ES-I3 (cell line): Measurements from ENCODE around the gene GOLGA6A.

ENCODE experiments used
- H3K36me3 ChIP-seq: 2 replicates; pipeline ENCODE4 v1.6.1; 2013; ENCODE audit warnings: mild to moderate bottlenecking, low read length, control low read depth, moderate library complexity; ENCODE audit not compliant: insufficient read depth
- H3K4me1 ChIP-seq: 2 replicates; pipeline ENCODE4 v1.6.1; 2013; ENCODE audit warnings: mild to moderate bottlenecking, control low read depth, low read length; ENCODE audit not compliant: insufficient read depth
- H3K9ac ChIP-seq: 2 replicates; pipeline ENCODE4 v1.6.1; 2013; ENCODE audit warnings: low read depth, mild to moderate bottlenecking, low read length, moderate library complexity
- H3K9me3 ChIP-seq: 2 replicates; pipeline ENCODE4 v1.6.1; 2013; ENCODE audit warnings: mild to moderate bottlenecking, low read length, moderate library complexity; ENCODE audit not compliant: control insufficient read depth, insufficient read depth

The GOLGA6A gene

GRCh38 chr15:74040109-74040850 is 42.1 kb downstream of the GOLGA6A start:
- Histone ChIP-seq H3K36me3 (no peaks in the 10 kb centered on the region), H3K9ac (no peak overlapping the region), H3K4me1 (peaks cover 34% of the 10 kb centered on the region), H3K9me3 (no peaks in the 10 kb centered on the region)

- Histone ChIP-seq H3K9ac (no peak overlapping the region), H3K4me1 (peaks cover 34% of the 10 kb centered on the region), H3K36me3 (no peaks in the 10 kb centered on the region), H3K9me3 (no peaks in the 10 kb centered on the region)
Observed at GRCh38 chr15:74039656-74040010, 42.7 kb downstream of the GOLGA6A start.

- Histone ChIP-seq H3K36me3 (no peaks in the 10 kb centered on the region), H3K4me1 (peaks cover 34% of the 10 kb centered on the region), H3K9ac (no peak overlapping the region), H3K9me3 (no peaks in the 10 kb centered on the region)
Observed at GRCh38 chr15:74038707-74039655, 43.4 kb downstream of the GOLGA6A start.

GRCh38 chr15:74037171-74038117 is 44.9 kb downstream of the GOLGA6A start:
- Histone ChIP-seq H3K9me3 (no peaks in the 10 kb centered on the region), H3K9ac (no peak overlapping the region), H3K4me1 (peaks cover 34% of the 10 kb centered on the region), H3K36me3 (no peaks in the 10 kb centered on the region)

GRCh38 chr15:74036271-74037170 is 45.8 kb downstream of the GOLGA6A start:
- peaks cover 34% of the 10 kb centered on the region for H3K4me1 ChIP-seq
- no peaks in the 10 kb centered on the region for H3K36me3 ChIP-seq

GRCh38 chr15:74035121-74036017 is 47.0 kb downstream of the GOLGA6A start:
- no peak overlapping the region for H3K9ac ChIP-seq
- no peaks in the 10 kb centered on the region for H3K36me3 ChIP-seq
- peaks cover 22% of the 10 kb centered on the region for H3K4me1 ChIP-seq
- H3K9me3 ChIP-seq = no peaks in the 10 kb centered on the region

More at GRCh38 chr15:74036271-74037170, 45.8 kb downstream of the GOLGA6A start:
- H3K9me3 ChIP-seq = no peaks in the 10 kb centered on the region
- no peak overlapping the region for H3K9ac ChIP-seq

GRCh38 chr15:74034206-74034755 is 48.1 kb downstream of the GOLGA6A start:
- Histone ChIP-seq H3K36me3 (no peaks in the 10 kb centered on the region), H3K4me1 (peaks cover 11% of the 10 kb centered on the region; the same call in 1 of the 2 replicates), H3K9me3 (no peaks in the 10 kb centered on the region), H3K9ac (no peak overlapping the region)

- Histone ChIP-seq H3K4me1 (peaks cover 7% of the 10 kb centered on the region; the same call in 1 of the 2 replicates), H3K36me3 (no peaks in the 10 kb centered on the region), H3K9ac (no peak overlapping the region), H3K9me3 (no peaks in the 10 kb centered on the region)
Observed at GRCh38 chr15:74032606-74033561, 49.5 kb downstream of the GOLGA6A start.

- H3K4me1 ChIP-seq = peaks cover under 1% of the 10 kb centered on the region; the same call in 1 of the 2 replicates
- H3K9ac ChIP-seq = no peak overlapping the region
- no peaks in the 10 kb centered on the region for H3K9me3 ChIP-seq
- no peaks in the 10 kb centered on the region for H3K36me3 ChIP-seq
Observed at GRCh38 chr15:74032046-74032445, 50.3 kb downstream of the GOLGA6A start.

GRCh38 chr15:74028646-74029045 is 53.7 kb downstream of the GOLGA6A start:
- H3K4me1 ChIP-seq = no peaks in the 10 kb centered on the region
- no peaks in the 10 kb centered on the region for H3K9me3 ChIP-seq
- H3K9ac ChIP-seq = no peak overlapping the region
- no peaks in the 10 kb centered on the region for H3K36me3 ChIP-seq

- H3K9ac ChIP-seq = no peak overlapping the region
- H3K36me3 ChIP-seq = no peaks in the 10 kb centered on the region
- no peaks in the 10 kb centered on the region for H3K4me1 ChIP-seq
- H3K9me3 ChIP-seq = no peaks in the 10 kb centered on the region
Observed at GRCh38 chr15:74027688-74028087, 54.7 kb downstream of the GOLGA6A start.
